SK-N-SH treated with all-trans-retinoic acid at 6 μM for 48 hours (cell line): ENCODE measurements around the gene IKZF1.

Source experiments
- ISL1 ChIP-seq: fragments of 250-450 bp; sonication (Bioruptor Pico); IDR thresholded peaks from 2 replicates; pipeline ENCODE4 v2.1.2; 2022; ENCODE audit warnings: mild to moderate bottlenecking, moderate library complexity
- ZC3H10 ChIP-seq: fragments of 250-450 bp; sonication (Bioruptor Pico); IDR thresholded peaks from 2 replicates; pipeline ENCODE4 v1.5.1; 2021; ENCODE audit warnings: mild to moderate bottlenecking, moderate library complexity

DNA sequence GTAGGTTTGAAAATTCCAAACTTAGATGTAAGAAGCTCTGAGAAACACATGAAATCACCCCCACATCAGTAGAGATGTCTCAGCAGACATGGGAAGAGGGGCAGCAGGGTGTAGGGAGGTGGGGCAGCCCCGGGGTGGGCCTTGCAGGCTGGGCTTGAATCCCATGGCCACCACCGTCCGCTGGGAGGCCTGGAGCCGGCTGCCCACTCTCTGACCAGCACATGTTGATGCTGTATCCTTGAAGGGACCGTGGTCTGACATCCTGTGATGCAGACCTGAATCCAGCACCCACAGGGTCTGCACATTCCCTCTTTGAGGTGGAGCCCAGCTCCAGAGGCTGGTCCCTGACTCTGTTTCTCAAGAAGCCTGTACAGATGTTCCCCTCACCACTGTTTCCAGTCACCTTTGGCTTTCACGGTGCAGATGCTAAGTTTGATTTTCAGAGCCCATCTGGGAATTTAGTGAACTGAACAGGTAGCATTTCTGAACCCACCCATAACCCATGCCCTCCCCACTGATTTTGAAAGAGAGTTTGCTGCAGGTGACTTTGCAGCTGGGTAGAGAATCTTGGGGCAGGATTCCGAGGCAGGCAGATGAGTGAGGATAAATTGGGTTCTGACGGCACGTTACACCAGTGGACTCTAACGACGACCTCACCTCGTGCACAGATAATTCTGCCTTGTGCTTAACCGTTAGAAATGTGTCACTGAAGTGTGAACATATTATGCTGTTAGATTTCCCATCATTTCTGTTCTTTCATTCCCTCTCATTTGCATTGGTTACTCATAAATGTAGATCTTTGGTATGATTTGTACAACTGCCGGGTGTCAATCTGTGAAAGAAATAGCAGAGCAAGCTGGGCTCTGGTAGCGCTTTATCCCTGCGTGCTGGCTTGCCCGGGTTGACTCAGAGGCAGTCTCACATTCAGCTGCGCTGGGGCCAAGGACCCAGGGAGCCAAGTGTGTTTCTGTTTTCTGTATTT lies 45.7 kb downstream of the IKZF1 start:
- TF ChIP-seq ZC3H10 (CRISPR knock-in tag): no peak
- TF ChIP-seq ISL1 (CRISPR knock-in tag): no peak
